ENCODE data around the gene CT47A1. TPM values are rescaled to one million over a fixed set of nuclear protein-coding genes. Genes with fewer than 3 reads are reported as not detected.
"Not testable (repeated sequence)": the region's sequence is repeated elsewhere in the genome, so short reads cannot be mapped to it uniquely, and the experiment has no call there.

Gene CT47A1
- total RNA-seq, 1 donor from 2014 or later, result not detected

DNA sequence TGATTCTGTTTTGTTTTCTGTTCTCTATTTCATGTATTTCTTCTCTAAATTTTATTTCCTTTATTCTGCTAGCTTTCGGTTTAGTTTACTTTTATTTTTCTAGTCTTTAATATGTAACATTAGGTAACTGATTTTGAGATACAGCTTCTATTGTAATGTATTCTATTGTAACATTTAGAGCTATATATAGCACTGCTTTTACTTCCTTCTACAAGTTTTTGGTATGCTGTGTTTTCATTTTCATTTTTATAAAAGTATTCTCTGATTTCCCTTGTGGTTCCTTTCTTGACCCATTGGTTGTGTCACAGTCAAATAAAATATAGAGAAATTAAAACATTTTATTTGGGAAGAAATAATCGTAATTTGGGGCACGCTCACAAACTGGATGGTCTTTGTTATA is 13.9 kb upstream of the CT47A1 start:
- Histone ChIP-seq H3K4me3 (ENCODE audit: low read length in 3 of 3) (no peak overlapping the region), H3K27me3 (ENCODE audit: control insufficient read depth in 3 of 3, insufficient read depth in 3 of 3, low read length in 3 of 3) (no peaks in the 10 kb centered on the region), H3K9ac (ENCODE audit: low read depth in 1 of 3, low read length in 3 of 3) (no peak overlapping the region), H3K36me3 (ENCODE audit: control insufficient read depth in 3 of 3, insufficient read depth in 3 of 3, low read length in 3 of 3) (no peaks in the 10 kb centered on the region), H3K4me1 (ENCODE audit: control insufficient read depth in 3 of 3, insufficient read depth in 3 of 3, low read length in 3 of 3) (no peaks in the 10 kb centered on the region), H3K9me3 (ENCODE audit: control insufficient read depth in 3 of 3, low read length in 3 of 3) (no peaks in the 10 kb centered on the region), H3K27ac (ENCODE audit: low read depth, low read length) (no peak overlapping the region)

GRCh38 chrX:120956500-120956899 is 29.1 kb downstream of the CT47A1 start, which contains the start of gene CT47A7:
TSS of gene CT47A7 (minus strand) at chrX:120956600. CDS start at chrX:120956345, 255 bp downstream.
- H3K9me3 ChIP-seq (ENCODE audit: control insufficient read depth in 3 of 3, low read length in 3 of 3); H3K4me1 ChIP-seq (ENCODE audit: control insufficient read depth in 3 of 3, insufficient read depth in 3 of 3, low read length in 3 of 3); H3K27me3 ChIP-seq (ENCODE audit: control insufficient read depth in 3 of 3, insufficient read depth in 3 of 3, low read length in 3 of 3); H3K9ac ChIP-seq (ENCODE audit: low read depth in 1 of 3, low read length in 3 of 3); H3K36me3 ChIP-seq (ENCODE audit: control insufficient read depth in 3 of 3, insufficient read depth in 3 of 3, low read length in 3 of 3); H3K27ac ChIP-seq (ENCODE audit: low read depth, low read length); H3K4me3 ChIP-seq (ENCODE audit: low read length in 3 of 3): not testable (repeated sequence)

Small RNA genes lying within 50 kb of the gene (small RNA-seq; reads per million reads assigned to genes)
- gene AL670379.1 (not detected), gene AL670379.10 (not detected), gene AL670379.11 (not detected), gene AL670379.12 (not detected), gene AL670379.2 (not detected), gene AL670379.3 (not detected), gene AL670379.4 (not detected), gene AL670379.5 (not detected), gene AL670379.6 (not detected), gene AL670379.7 (not detected), gene AL670379.8 (not detected), gene AL670379.9 (not detected)

Other genes starting within 250 kb of the CT47A1 start
- not detected for gene CT47B1, start 109.9 kb downstream of the CT47A1 start, total RNA-seq
- not detected for gene CT47A11, start 48.6 kb downstream of the CT47A1 start, total RNA-seq
- not detected for gene CT47A10, start 43.7 kb downstream of the CT47A1 start, total RNA-seq
- gene CT47A9, start 38.9 kb downstream of the CT47A1 start, total RNA-seq, result not detected
- not detected for gene CT47A8, start 34.0 kb downstream of the CT47A1 start, total RNA-seq
- not detected for gene CT47A7, start 29.2 kb downstream of the CT47A1 start, total RNA-seq
- gene CT47A6, start 24.3 kb downstream of the CT47A1 start, total RNA-seq, result not detected
- gene CT47A5, start 19.4 kb downstream of the CT47A1 start, total RNA-seq, result not detected
- not detected for gene CT47A4, start 14.6 kb downstream of the CT47A1 start, total RNA-seq
- gene CT47A3, start 9.7 kb downstream of the CT47A1 start, total RNA-seq, result not detected
- gene CT47A2, start 4.8 kb downstream of the CT47A1 start, total RNA-seq, result not detected
- 3.7 TPM for gene GLUD2, start 61.9 kb upstream of the CT47A1 start, total RNA-seq